DND-41 (cell line): ENCODE results near the gene PUSL1.

Experiments
- EZH2 ChIP-seq: IDR thresholded peaks from 3 replicates; pipeline ENCODE4 v1.6.1; 2012; ENCODE audit warnings: borderline replicate concordance, low read depth, mild to moderate bottlenecking, moderate library complexity, low read length, inconsistent platforms; ENCODE audit not compliant: severe bottlenecking
- TF ChIP-seq, protein P1 (sequence below): IDR thresholded peaks from 2 replicates; pipeline ENCODE4 v1.5.1; 2012; ENCODE audit warnings: borderline replicate concordance, low read length, moderate library complexity, mild to moderate bottlenecking; ENCODE audit not compliant: poor library complexity, severe bottlenecking; ENCODE audit errors: extremely low read depth

DNA sequence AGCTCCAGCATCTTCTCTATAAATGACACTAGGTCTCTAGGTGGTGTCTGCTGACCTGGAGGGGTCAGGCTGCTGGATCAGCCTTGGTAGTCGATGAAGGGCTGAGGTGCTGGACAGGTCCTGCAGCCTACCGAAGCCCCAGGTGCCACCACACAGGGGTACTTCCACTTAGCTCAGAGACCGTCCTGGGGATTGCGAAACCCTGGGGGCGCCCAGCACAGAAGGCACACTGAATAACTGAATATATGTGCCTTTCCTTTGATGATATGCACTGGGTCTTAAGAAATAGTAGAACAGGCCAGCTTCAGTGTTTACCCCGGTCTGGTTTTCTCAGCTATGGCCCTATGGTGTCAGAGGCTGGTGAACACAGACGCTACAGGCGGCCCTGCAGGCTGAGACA, 45.6 kb upstream of the PUSL1 start:
- TF ChIP-seq, protein P1, sequence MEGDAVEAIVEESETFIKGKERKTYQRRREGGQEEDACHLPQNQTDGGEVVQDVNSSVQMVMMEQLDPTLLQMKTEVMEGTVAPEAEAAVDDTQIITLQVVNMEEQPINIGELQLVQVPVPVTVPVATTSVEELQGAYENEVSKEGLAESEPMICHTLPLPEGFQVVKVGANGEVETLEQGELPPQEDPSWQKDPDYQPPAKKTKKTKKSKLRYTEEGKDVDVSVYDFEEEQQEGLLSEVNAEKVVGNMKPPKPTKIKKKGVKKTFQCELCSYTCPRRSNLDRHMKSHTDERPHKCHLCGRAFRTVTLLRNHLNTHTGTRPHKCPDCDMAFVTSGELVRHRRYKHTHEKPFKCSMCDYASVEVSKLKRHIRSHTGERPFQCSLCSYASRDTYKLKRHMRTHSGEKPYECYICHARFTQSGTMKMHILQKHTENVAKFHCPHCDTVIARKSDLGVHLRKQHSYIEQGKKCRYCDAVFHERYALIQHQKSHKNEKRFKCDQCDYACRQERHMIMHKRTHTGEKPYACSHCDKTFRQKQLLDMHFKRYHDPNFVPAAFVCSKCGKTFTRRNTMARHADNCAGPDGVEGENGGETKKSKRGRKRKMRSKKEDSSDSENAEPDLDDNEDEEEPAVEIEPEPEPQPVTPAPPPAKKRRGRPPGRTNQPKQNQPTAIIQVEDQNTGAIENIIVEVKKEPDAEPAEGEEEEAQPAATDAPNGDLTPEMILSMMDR: no peak
- no peak for TF ChIP-seq EZH2
